ENCODE data around the gene TOMM20.

DNA sequence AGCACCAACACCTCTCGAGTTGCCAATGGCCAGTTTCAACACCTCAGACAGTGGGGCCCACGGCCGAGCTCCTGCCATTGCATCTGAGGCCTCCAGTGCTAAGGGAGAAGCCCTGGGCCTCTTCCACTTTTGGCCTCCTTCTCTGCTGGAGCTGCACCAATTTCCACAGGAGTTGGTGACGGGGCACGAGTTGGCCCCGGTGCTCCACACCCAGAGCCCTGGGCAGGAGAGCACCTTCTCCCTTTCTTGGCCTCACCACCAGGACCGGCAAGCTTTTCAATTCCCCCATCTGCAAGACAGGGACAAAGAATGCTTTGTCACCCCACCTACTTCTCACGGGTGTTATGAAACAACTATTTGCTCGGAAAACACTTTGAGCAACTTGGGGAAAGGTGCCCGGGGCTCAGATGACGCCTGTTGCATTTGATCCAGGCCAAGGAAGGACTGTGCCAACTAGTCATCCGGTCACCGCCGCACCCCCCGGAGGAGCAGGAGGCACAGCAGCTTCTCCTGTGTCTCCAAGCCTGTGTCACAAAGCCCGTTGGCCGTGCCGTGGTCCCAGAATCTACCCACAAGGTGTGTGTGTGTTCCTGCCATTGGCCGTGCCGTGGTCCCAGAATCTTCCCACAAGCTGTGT, 55.2 kb downstream of the TOMM20 start:
- TF ChIP-seq, protein P1, sequence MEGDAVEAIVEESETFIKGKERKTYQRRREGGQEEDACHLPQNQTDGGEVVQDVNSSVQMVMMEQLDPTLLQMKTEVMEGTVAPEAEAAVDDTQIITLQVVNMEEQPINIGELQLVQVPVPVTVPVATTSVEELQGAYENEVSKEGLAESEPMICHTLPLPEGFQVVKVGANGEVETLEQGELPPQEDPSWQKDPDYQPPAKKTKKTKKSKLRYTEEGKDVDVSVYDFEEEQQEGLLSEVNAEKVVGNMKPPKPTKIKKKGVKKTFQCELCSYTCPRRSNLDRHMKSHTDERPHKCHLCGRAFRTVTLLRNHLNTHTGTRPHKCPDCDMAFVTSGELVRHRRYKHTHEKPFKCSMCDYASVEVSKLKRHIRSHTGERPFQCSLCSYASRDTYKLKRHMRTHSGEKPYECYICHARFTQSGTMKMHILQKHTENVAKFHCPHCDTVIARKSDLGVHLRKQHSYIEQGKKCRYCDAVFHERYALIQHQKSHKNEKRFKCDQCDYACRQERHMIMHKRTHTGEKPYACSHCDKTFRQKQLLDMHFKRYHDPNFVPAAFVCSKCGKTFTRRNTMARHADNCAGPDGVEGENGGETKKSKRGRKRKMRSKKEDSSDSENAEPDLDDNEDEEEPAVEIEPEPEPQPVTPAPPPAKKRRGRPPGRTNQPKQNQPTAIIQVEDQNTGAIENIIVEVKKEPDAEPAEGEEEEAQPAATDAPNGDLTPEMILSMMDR (IDR thresholded peaks at IDR 0.05) = no peak
- TF ChIP-seq EP300 (IDR thresholded peaks at IDR 0.05) (no peak), POLR2AphosphoS5 (IDR thresholded peaks at IDR 0.05) (peak in 2 of 3 donors; percentile 46)

Data from suprapubic skin (tissue), 4 donors.